GM18508 (cell line): Measurements from ENCODE around the gene POU2F2.

Experiments
- ATAC-seq: cut with Tn5 transposase; IDR thresholded peaks from one replicate; pipeline ENCODE4 v1.9.1; 2021; ENCODE audit warnings: moderate number of reproducible peaks; ENCODE audit not compliant: insufficient read depth, unreplicated experiment

Gene POU2F2

DNA sequence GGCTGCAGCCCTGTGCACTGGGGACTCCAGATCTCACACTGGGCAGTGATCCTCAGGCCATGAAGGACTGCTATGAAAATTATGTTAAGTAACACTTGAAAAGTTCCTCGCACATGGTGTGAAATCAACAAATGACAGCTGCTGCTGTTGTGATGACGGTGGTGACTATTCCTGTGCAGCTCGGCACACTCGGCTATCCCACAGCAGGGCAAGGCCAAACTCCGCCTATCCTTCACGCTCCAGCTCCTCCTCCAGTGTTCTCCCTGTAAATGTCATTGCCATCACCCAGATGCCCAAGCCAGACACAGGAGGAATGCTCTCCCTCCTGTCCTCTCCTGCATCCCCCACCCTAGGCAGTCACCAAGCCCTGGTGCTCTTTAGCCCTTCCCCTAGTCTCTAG, 93.6 kb downstream of the POU2F2 start:
- no peak for ATAC-seq

GRCh38 chr19:42037649-42038048, 94.6 kb downstream of the POU2F2 start:
- no peak for ATAC-seq
